Measurements from ENCODE around the gene RIN2. TPM values are rescaled to one million over a fixed set of nuclear protein-coding genes. Genes with fewer than 3 reads are reported as not detected.

RIN2 gene
- total RNA-seq, 1 donor from 2014 or later = 21.2 TPM

- no peak overlapping the region for H3K4me2 ChIP-seq (ENCODE audit: low read length)
- TF ChIP-seq, protein P1, sequence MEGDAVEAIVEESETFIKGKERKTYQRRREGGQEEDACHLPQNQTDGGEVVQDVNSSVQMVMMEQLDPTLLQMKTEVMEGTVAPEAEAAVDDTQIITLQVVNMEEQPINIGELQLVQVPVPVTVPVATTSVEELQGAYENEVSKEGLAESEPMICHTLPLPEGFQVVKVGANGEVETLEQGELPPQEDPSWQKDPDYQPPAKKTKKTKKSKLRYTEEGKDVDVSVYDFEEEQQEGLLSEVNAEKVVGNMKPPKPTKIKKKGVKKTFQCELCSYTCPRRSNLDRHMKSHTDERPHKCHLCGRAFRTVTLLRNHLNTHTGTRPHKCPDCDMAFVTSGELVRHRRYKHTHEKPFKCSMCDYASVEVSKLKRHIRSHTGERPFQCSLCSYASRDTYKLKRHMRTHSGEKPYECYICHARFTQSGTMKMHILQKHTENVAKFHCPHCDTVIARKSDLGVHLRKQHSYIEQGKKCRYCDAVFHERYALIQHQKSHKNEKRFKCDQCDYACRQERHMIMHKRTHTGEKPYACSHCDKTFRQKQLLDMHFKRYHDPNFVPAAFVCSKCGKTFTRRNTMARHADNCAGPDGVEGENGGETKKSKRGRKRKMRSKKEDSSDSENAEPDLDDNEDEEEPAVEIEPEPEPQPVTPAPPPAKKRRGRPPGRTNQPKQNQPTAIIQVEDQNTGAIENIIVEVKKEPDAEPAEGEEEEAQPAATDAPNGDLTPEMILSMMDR (IDR thresholded peaks at IDR 0.05; ENCODE audit: insufficient read depth, low read depth, low read length) = no peak
- TF ChIP-seq EZH2 (IDR thresholded peaks at IDR 0.05; ENCODE audit: insufficient read depth, low read length) = no peak
- no peaks in the 10 kb centered on the region for H4K20me1 ChIP-seq (ENCODE audit: insufficient read depth, low read length)
- no peak overlapping the region for H3K4me3 ChIP-seq (ENCODE audit: insufficient read depth, low read depth, low read length)
- H3K9ac ChIP-seq (ENCODE audit: low read length) = no peak overlapping the region
- H3K36me3 ChIP-seq (ENCODE audit: insufficient read depth, low read length) = no peaks in the 10 kb centered on the region
- no peak overlapping the region for H2AFZ ChIP-seq (ENCODE audit: low read depth, low read length)
- H3K27ac ChIP-seq (ENCODE audit: low read depth, low read length) = no peak overlapping the region
- no peaks in the 10 kb centered on the region for H3K27me3 ChIP-seq (ENCODE audit: insufficient read depth, low read length)
- Mint-ChIP-seq H3K4me3 (ENCODE audit: unreplicated experiment) (no peak overlapping the region), H3K9me3 (ENCODE audit: unreplicated experiment) (no peaks in the 10 kb centered on the region), H3K27me3 (ENCODE audit: low read depth, unreplicated experiment) (no peaks in the 10 kb centered on the region), H3K36me3 (ENCODE audit: low read depth, unreplicated experiment) (peaks cover 2% of the 10 kb centered on the region), H3K4me1 (ENCODE audit: low read depth, unreplicated experiment) (peaks cover 46% of the 10 kb centered on the region), H3K27ac (ENCODE audit: unreplicated experiment) (peak overlapping the region; percentile 86)
- H3K9me3 ChIP-seq (ENCODE audit: insufficient read depth, low read depth, low read length) = no peaks in the 10 kb centered on the region
- no peaks in the 10 kb centered on the region for H3K79me2 ChIP-seq (ENCODE audit: insufficient read depth, low read length)
- H3K4me1 ChIP-seq (ENCODE audit: insufficient read depth, low read length) = peaks cover 29% of the 10 kb centered on the region
- DNase-seq (ENCODE audit: low read depth) (no peak), FAIRE-seq (no peak)
These were observed 31.0 kb downstream of the RIN2 start for GRCh38 chr20:19789009-19789408.

DNA sequence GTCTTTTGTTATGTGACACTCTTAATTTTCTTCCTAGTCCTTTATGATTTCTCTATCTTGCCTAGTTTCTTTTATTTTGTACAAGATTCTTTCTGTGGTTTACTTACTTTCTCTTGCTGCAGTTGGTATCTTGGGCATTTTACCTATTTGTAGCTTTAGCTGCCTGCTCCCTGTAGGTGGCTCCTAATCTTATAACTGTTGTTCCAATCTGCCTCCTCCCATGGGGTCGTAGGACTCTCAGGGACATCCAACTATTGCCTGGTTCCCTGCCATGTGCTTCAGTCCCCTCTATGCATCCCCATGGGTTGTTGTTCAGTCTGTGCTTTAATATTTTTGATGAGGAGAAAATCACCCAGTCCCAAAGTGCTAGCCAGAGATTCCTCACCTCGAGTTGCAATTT is 31.4 kb downstream of the RIN2 start:
- Histone ChIP-seq H3K9me3 (ENCODE audit: insufficient read depth, low read depth, low read length) (no peaks in the 10 kb centered on the region), H3K36me3 (ENCODE audit: insufficient read depth, low read length) (no peaks in the 10 kb centered on the region), H3K4me3 (ENCODE audit: insufficient read depth, low read depth, low read length) (no peak overlapping the region), H3K4me2 (ENCODE audit: low read length) (no peak overlapping the region), H3K27me3 (ENCODE audit: insufficient read depth, low read length) (no peaks in the 10 kb centered on the region), H3K9ac (ENCODE audit: low read length) (no peak overlapping the region), H3K27ac (ENCODE audit: low read depth, low read length) (no peak overlapping the region), H3K79me2 (ENCODE audit: insufficient read depth, low read length) (no peaks in the 10 kb centered on the region), H4K20me1 (ENCODE audit: insufficient read depth, low read length) (no peaks in the 10 kb centered on the region), H3K4me1 (ENCODE audit: insufficient read depth, low read length) (peaks cover 25% of the 10 kb centered on the region), H2AFZ (ENCODE audit: low read depth, low read length) (no peak overlapping the region)
- H3K4me1 Mint-ChIP-seq (ENCODE audit: low read depth, unreplicated experiment) = peaks cover 42% of the 10 kb centered on the region
- FAIRE-seq (no peak), DNase-seq (ENCODE audit: low read depth) (no peak)
- no peak overlapping the region for H3K4me3 Mint-ChIP-seq (ENCODE audit: unreplicated experiment)
- H3K36me3 Mint-ChIP-seq (ENCODE audit: low read depth, unreplicated experiment) = peaks cover 2% of the 10 kb centered on the region
- TF ChIP-seq, protein P1 (IDR thresholded peaks at IDR 0.05; ENCODE audit: insufficient read depth, low read depth, low read length) = no peak
- TF ChIP-seq EZH2 (IDR thresholded peaks at IDR 0.05; ENCODE audit: insufficient read depth, low read length) = no peak
- H3K27me3 Mint-ChIP-seq (ENCODE audit: low read depth, unreplicated experiment) = no peaks in the 10 kb centered on the region
- no peaks in the 10 kb centered on the region for H3K9me3 Mint-ChIP-seq (ENCODE audit: unreplicated experiment)
- peak overlapping the region; percentile 54 for H3K27ac Mint-ChIP-seq (ENCODE audit: unreplicated experiment)

DNA sequence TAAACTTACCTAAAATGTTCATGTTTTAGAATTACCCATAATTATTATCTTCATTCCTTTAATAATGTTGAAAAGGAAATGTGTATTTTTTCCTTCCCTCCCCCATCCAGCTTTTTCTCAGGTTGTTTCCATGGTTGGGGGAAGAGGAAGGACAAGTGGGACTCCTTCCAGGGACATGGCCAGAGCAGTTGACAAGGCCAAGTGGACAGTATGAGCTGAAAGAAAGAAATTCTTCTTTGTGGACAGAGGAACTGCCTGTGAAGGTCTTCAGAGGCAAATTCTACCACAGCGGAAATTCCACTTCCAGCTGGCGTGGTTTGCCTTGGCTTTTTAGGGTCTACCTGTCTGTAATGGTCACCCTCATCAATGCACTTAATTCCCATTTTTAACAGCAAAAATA is 33.8 kb downstream of the RIN2 start:
- no peak overlapping the region for H3K27ac ChIP-seq (ENCODE audit: low read depth, low read length)
- H3K4me3 ChIP-seq (ENCODE audit: insufficient read depth, low read depth, low read length) = no peak overlapping the region
- FAIRE-seq = no peak
- H3K27me3 ChIP-seq (ENCODE audit: insufficient read depth, low read length) = no peaks in the 10 kb centered on the region
- H3K79me2 ChIP-seq (ENCODE audit: insufficient read depth, low read length) = no peaks in the 10 kb centered on the region
- no peaks in the 10 kb centered on the region for H3K36me3 ChIP-seq (ENCODE audit: insufficient read depth, low read length)
- Mint-ChIP-seq H3K27me3 (ENCODE audit: low read depth, unreplicated experiment) (no peaks in the 10 kb centered on the region), H3K27ac (ENCODE audit: unreplicated experiment) (peak overlapping the region; percentile 20), H3K9me3 (ENCODE audit: unreplicated experiment) (no peaks in the 10 kb centered on the region), H3K4me1 (ENCODE audit: low read depth, unreplicated experiment) (peaks cover 22% of the 10 kb centered on the region), H3K4me3 (ENCODE audit: unreplicated experiment) (no peak overlapping the region), H3K36me3 (ENCODE audit: low read depth, unreplicated experiment) (peaks cover 3% of the 10 kb centered on the region)
- H3K4me2 ChIP-seq (ENCODE audit: low read length) = no peak overlapping the region
- H3K9ac ChIP-seq (ENCODE audit: low read length) = no peak overlapping the region
- peaks cover under 1% of the 10 kb centered on the region for H3K4me1 ChIP-seq (ENCODE audit: insufficient read depth, low read length)
- no peak for TF ChIP-seq EZH2 (IDR thresholded peaks at IDR 0.05; ENCODE audit: insufficient read depth, low read length)
- TF ChIP-seq, protein P1 (IDR thresholded peaks at IDR 0.05; ENCODE audit: insufficient read depth, low read depth, low read length) = no peak
- no peaks in the 10 kb centered on the region for H4K20me1 ChIP-seq (ENCODE audit: insufficient read depth, low read length)
- no peak for DNase-seq (ENCODE audit: low read depth)
- no peaks in the 10 kb centered on the region for H3K9me3 ChIP-seq (ENCODE audit: insufficient read depth, low read depth, low read length)
- no peak overlapping the region for H2AFZ ChIP-seq (ENCODE audit: low read depth, low read length)

Measured in astrocyte (in vitro differentiated cells and primary cell).